HCT116 (cell line): ENCODE results near the gene NDRG3.
A peak's percentile ranks its signal among the peaks of the same experiment; 100 is the strongest.

ENCODE experiments used
- CTCF ChIP-seq, 3 experiments: fragments of 200-600 bp in 1 of 3; sonication (generic) in 1 of 3; IDR thresholded peaks in 2 of 3; conservative IDR thresholded peaks in 1 of 3; 2 replicates each; pipeline ENCODE4 v1.5.1; 2012 to 2017; ENCODE audit warnings: low read depth in 2 of 3, low read length in 2 of 3, antibody characterized with exemption in 1 of 3, borderline replicate concordance in 1 of 3, control low read depth in 1 of 3, mild to moderate bottlenecking in 1 of 3, mixed read lengths in 1 of 3, mixed run types in 1 of 3, moderate library complexity in 1 of 3; ENCODE audit not compliant: insufficient read depth in 1 of 3
- EZH2 ChIP-seq: fragments of 200-600 bp; sonication (generic); IDR thresholded peaks from 2 replicates; pipeline ENCODE4 v1.6.1; 2017; ENCODE audit warnings: antibody characterized with exemption, mixed run types
- POLR2A ChIP-seq: IDR thresholded peaks from 2 replicates; pipeline ENCODE4 v1.7.0; 2011; ENCODE audit warnings: borderline replicate concordance; ENCODE audit not compliant: insufficient read depth, insufficient read length; ENCODE audit errors: extremely low read depth
- POLR2AphosphoS5 ChIP-seq: IDR thresholded peaks from 2 replicates; pipeline ENCODE4 v1.6.1; 2011; ENCODE audit warnings: mild to moderate bottlenecking, low read depth, low read length, moderate library complexity

GRCh38 chr20:36717657-36718056, 28.2 kb downstream of the NDRG3 start:
- TF ChIP-seq POLR2AphosphoS5, result no peak
- TF ChIP-seq CTCF (IDR thresholded peaks at IDR 0.05 in 2 of 3, conservative IDR thresholded peaks at IDR 0.05 in 1 of 3; ENCODE audit: borderline replicate concordance in 1 of 3, insufficient read depth in 1 of 3, low read depth in 2 of 3, low read length in 2 of 3), result peak; percentile 23 to 48 (median 37); a peak in 4 of 6 replicates
- no peak for TF ChIP-seq EZH2
- no peak for TF ChIP-seq POLR2A
